ENCODE data around the gene NT5DC2. TPM values are rescaled to one million over a fixed set of nuclear protein-coding genes. Genes with fewer than 3 reads are reported as not detected.

Gene NT5DC2
- total RNA-seq, 1 experiment from 2014 or later: 215 TPM

- Histone ChIP-seq H2AFZ (no peak overlapping the region), H3K79me2 (ENCODE audit: low read depth) (no peaks in the 10 kb centered on the region), H3K4me1 (replicated peaks; ENCODE audit: insufficient read depth) (peaks cover under 1% of the 10 kb centered on the region; the same call in 1 of the 2 replicates), H3K4me3 (no peak overlapping the region), H4K20me1 (ENCODE audit: insufficient read depth) (no peaks in the 10 kb centered on the region), H3K9me2 (ENCODE audit: insufficient read depth) (no peaks in the 10 kb centered on the region), H3K27ac (no peak overlapping the region), H3K9me3 (ENCODE audit: insufficient read depth, low read depth) (no peaks in the 10 kb centered on the region), H3F3A (ENCODE audit: insufficient read depth, low read depth) (peaks cover 7% of the 10 kb centered on the region; the same call in 1 of the 2 replicates), H3K4me2 (no peak overlapping the region), H3K27me3 (ENCODE audit: insufficient read depth, low read depth) (no peaks in the 10 kb centered on the region), H3K36me3 (ENCODE audit: low read depth) (no peaks in the 10 kb centered on the region)
- ChIA-PET CTCF (no interaction called here), POLR2A (ENCODE audit: unreplicated experiment) (no interaction called here)
- TF ChIP-seq CTCF (conservative IDR thresholded peaks at IDR 0.05): no peak
- TF ChIP-seq EZH2 (IDR thresholded peaks at IDR 0.05; ENCODE audit: low read depth): no peak
- BruUV-seq (replicated peaks): no TSS peak
- intact Hi-C loops (cut with micrococcal nuclease; ENCODE audit: unreplicated experiment): no loop called here
- no peak for DNase-seq
Measured at GRCh38 chr3:52521488-52521824, 12.2 kb downstream of the NT5DC2 start.

- ChIA-PET CTCF (no interaction called here), POLR2A (ENCODE audit: unreplicated experiment) (no interaction called here)
- H3K4me1 ChIP-seq (replicated peaks; ENCODE audit: insufficient read depth): no peaks in the 10 kb centered on the region; the same call in 1 of the 2 replicates
- H3K4me3 ChIP-seq: no peak overlapping the region
- H3K27me3 ChIP-seq (ENCODE audit: insufficient read depth, low read depth): no peaks in the 10 kb centered on the region
- no peak overlapping the region for H2AFZ ChIP-seq
- H3K9me3 ChIP-seq (ENCODE audit: insufficient read depth, low read depth): no peaks in the 10 kb centered on the region
- no peak overlapping the region for H3K4me2 ChIP-seq
- peaks cover 5% of the 10 kb centered on the region; the same call in 1 of the 2 replicates for H3F3A ChIP-seq (ENCODE audit: insufficient read depth, low read depth)
- no peaks in the 10 kb centered on the region for H3K9me2 ChIP-seq (ENCODE audit: insufficient read depth)
- no peaks in the 10 kb centered on the region for H3K36me3 ChIP-seq (ENCODE audit: low read depth)
- intact Hi-C loops (cut with micrococcal nuclease; ENCODE audit: unreplicated experiment): no loop called here
- DNase-seq: no peak
- TF ChIP-seq CTCF (conservative IDR thresholded peaks at IDR 0.05) (no peak), EZH2 (IDR thresholded peaks at IDR 0.05; ENCODE audit: low read depth) (no peak)
- no peaks in the 10 kb centered on the region for H4K20me1 ChIP-seq (ENCODE audit: insufficient read depth)
- no peak overlapping the region for H3K27ac ChIP-seq
- no TSS peak for BruUV-seq (replicated peaks)
- no peaks in the 10 kb centered on the region for H3K79me2 ChIP-seq (ENCODE audit: low read depth)
Measured at GRCh38 chr3:52520716-52521487, 12.8 kb downstream of the NT5DC2 start.

- ChIA-PET CTCF (no interaction called here), POLR2A (ENCODE audit: unreplicated experiment) (interaction anchor here (0.5 kb wide), 1 partner anchor 72 kb away, joined by 9 read pairs; no protein-coding TSS in a partner anchor)
- H3K4me1 ChIP-seq (replicated peaks; ENCODE audit: insufficient read depth): no peaks in the 10 kb centered on the region; the same call in 1 of the 2 replicates
- no peak for TF ChIP-seq EZH2 (IDR thresholded peaks at IDR 0.05; ENCODE audit: low read depth)
- TF ChIP-seq CTCF (conservative IDR thresholded peaks at IDR 0.05): no peak
- no peaks in the 10 kb centered on the region for H3K9me3 ChIP-seq (ENCODE audit: insufficient read depth, low read depth)
- no peaks in the 10 kb centered on the region for H4K20me1 ChIP-seq (ENCODE audit: insufficient read depth)
- no peaks in the 10 kb centered on the region for H3K9me2 ChIP-seq (ENCODE audit: insufficient read depth)
- no peaks in the 10 kb centered on the region for H3K27me3 ChIP-seq (ENCODE audit: insufficient read depth, low read depth)
- H3K27ac ChIP-seq: no peak overlapping the region
- no peak overlapping the region for H3K4me3 ChIP-seq
- no peaks in the 10 kb centered on the region for H3K79me2 ChIP-seq (ENCODE audit: low read depth)
- H3K36me3 ChIP-seq (ENCODE audit: low read depth): no peaks in the 10 kb centered on the region
- H3K4me2 ChIP-seq: no peak overlapping the region
- no TSS peak for BruUV-seq (replicated peaks)
- no peak overlapping the region for H2AFZ ChIP-seq
- DNase-seq: no peak
- H3F3A ChIP-seq (ENCODE audit: insufficient read depth, low read depth): no peaks in the 10 kb centered on the region
- intact Hi-C loops (cut with micrococcal nuclease; ENCODE audit: unreplicated experiment): no loop called here
Measured at GRCh38 chr3:52520141-52520667, 13.5 kb downstream of the NT5DC2 start.

Measured in PC-9 (cell line).